Esophagus mucosa (tissue), 1 donor: ENCODE data around the gene STXBP2. TPM values are rescaled to one million over a fixed set of nuclear protein-coding genes. Genes with fewer than 3 reads are reported as not detected.

ENCODE experiments used
- ATAC-seq: fragments of 200-7000 bp; cut with Tn5 transposase; one replicate; pipeline ENCODE4 v1.9.1; 2020
- total RNA-seq: library from RNA; stranded (reverse); gene quantifications from one replicate; pipeline ENCODE4 v1.2.4, GENCODE V29; 2023
- donor health status: DM: yes; HTN: yes; CAD: no.

Gene STXBP2
- 62.7 TPM for total RNA-seq

DNA sequence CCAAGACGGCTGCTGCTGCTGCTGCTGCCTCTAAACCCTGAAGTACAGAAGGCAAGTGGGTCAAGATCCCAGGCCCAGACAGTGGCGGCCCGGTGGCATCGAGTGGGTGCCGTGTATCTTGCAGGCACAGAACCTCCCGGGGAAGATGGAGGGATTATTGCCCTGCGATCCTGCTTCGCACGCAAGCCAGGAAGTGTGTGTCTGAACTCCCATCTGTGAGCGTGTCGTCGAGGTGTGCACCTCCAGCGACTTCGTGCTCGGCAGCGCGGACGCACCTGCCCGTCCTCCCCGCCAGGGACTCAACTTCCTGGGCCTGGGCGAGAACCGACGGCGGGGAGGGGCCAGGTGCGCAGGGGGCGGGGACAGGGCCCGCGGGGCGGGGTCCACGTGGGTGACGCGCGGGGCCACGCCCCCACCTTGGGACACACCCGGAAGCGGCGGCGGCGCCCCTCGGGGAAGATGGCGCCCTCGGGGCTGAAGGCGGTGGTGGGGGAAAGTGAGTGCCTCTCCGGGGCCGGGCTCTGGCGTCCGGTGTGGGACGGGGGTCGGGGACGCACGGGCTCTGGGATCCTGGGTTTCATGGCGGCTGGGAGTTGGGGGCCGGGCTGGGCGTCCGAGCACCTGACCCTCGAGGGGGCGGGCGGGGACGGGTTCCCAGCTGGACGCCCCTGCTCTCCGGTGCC, at the start of gene STXBP2:
TSS of gene STXBP2 (plus strand) at position 420 of the 683 bp plus-strand sequence. CDS start at position 460, 40 bp downstream.
- peak; percentile 94 for ATAC-seq

- ATAC-seq, result no peak
Measured at GRCh38 chr19:7589822-7590221, 47.1 kb upstream of the STXBP2 start.

GRCh38 chr19:7590256-7590655, 46.7 kb upstream of the STXBP2 start:
- ATAC-seq, result peak; percentile 87

DNA sequence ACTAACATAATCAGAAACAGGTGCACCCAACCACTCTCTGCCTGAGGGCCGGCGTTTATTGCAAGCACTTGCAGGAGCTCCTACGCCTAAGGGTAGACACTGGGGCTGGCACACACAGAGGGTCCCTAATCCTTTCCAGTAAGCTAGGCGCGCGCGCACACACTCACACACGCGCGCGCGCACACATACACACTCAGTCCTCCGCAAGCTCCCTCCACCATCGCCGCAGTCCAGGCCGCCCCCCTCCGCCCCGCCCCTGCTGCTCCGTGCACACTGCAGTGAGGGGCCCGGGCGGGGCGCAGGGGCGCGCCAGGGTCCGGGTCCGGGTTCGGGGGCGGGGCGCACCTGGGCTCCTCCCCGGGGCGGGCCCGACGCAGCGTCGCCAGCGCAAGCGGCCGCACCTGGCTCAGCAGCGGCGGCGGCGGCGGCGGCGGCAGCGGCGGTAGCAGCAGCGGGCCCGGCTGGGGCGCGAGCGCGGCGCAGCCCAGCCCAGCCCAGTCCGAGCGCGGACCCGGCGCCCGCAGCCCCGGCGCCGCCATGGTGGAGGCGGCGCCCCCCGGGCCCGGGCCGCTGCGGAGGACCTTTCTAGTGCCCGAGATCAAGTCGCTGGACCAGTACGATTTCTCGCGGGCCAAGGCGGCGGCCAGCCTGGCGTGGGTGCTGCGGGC, 41.3 kb upstream of the STXBP2 start, which contains the start of gene CAMSAP3:
TSS of gene CAMSAP3 (plus strand) at position 398 of the 668 bp plus-strand sequence. CDS start at position 538, 140 bp downstream.
- peak; percentile 61 for ATAC-seq

DNA sequence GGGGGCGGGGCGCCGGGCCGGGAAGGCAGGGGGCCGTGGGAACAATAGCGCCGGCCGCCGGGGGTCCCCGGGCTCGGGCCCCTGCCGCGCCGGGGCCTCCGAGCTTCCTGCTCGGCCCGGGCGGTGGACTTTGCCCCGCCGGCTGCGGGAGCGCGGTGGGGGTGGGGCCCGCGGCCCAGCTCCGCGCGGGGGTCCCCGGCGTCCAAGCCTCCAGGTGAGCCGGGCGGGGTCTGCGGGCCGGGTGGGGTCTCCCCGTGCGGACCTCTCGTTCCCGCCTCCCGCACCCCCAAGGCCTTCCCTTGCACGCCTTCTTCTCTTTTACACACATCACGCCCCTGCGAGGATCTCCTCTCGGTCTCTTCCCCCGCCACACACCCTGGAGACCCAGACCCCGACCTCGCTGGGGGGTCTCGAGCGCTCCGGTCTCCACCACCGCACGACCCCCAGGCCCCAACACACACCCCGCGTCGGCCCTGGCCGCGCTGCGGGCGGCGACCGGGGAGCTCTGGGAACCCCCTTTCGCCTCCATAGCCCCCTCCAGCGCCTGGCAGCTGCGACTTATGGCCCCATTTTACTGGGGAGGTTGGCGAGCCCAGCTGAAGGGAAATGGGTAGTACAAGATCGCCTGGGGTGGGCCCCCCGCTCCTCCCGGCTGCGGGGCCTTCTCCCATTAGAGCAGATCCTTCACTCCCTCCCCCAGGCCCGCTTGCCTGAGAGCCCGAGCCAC, 40.5 kb upstream of the STXBP2 start:
- ATAC-seq, result peak; percentile 7

DNA sequence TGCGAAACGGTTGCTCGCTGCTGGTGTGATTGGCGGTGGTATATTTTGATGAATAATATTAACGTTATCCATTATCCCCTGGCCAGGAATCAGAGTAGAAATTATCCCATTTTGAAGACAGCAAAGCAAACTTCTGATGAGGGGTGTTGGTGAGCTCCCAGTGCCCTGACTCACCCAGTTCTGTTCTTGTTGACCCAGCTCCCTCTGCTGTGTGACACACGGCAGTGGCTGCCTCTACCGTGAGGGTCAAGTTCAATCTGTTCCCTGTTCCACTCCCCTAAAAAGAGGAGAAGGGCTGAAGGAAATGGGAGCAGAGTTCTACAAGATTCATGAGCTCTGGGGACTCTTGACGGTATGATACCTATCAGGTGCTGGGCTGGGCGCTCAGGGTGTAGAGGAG, 39.2 kb upstream of the STXBP2 start:
- ATAC-seq, result peak; percentile 39

GRCh38 chr19:7598180-7598579, 38.7 kb upstream of the STXBP2 start:
- ATAC-seq, result no peak

- no peak for ATAC-seq
Measured at GRCh38 chr19:7600721-7601120, 36.2 kb upstream of the STXBP2 start.

- peak; percentile 2 for ATAC-seq
Measured at GRCh38 chr19:7602240-7602934, 34.5 kb upstream of the STXBP2 start.

- ATAC-seq, result no peak
Measured at GRCh38 chr19:7602935-7603497, 33.9 kb upstream of the STXBP2 start.

- ATAC-seq, result no peak
Measured at GRCh38 chr19:7603919-7604318, 33.0 kb upstream of the STXBP2 start.

DNA sequence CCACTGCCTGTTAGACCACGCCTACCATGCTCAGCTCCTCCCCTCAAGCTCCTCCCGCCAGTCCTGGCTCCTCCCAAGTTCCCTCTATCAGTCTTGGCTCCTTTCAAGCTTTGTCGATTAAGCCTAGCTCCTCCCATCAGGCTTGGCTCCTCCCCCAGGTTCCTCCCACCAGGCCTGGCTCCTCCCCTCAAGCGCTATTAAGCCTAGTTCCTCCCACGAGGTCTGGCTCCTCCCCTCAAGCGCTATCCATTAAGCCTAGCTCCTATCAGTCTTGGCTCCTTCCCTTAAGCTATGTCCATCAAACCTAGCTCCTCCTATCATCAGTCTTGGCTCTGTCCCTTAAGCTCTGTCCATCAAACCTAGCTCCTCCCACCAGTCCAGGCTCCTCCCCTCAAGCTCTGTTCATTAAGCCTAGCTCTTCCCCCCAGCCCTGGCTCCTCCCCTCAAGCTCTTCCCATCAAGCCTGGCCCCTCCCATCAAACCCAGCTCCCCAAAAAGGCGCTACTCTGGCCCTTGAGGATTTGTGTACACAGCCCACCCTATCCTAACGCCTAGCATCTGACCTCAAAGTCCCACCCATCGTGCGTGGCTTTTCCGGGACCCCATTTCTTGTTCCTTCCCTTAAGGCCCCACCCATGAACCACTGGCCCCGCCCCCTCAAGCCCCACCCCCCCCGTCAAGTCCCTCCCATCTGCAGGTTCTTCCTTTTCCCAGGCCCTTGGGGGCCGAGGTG, 31.3 kb upstream of the STXBP2 start:
- ATAC-seq, result no peak

GRCh38 chr19:7606289-7606688, 30.6 kb upstream of the STXBP2 start:
- ATAC-seq, result no peak

- no peak for ATAC-seq
Measured at GRCh38 chr19:7607212-7607873, 29.6 kb upstream of the STXBP2 start.

DNA sequence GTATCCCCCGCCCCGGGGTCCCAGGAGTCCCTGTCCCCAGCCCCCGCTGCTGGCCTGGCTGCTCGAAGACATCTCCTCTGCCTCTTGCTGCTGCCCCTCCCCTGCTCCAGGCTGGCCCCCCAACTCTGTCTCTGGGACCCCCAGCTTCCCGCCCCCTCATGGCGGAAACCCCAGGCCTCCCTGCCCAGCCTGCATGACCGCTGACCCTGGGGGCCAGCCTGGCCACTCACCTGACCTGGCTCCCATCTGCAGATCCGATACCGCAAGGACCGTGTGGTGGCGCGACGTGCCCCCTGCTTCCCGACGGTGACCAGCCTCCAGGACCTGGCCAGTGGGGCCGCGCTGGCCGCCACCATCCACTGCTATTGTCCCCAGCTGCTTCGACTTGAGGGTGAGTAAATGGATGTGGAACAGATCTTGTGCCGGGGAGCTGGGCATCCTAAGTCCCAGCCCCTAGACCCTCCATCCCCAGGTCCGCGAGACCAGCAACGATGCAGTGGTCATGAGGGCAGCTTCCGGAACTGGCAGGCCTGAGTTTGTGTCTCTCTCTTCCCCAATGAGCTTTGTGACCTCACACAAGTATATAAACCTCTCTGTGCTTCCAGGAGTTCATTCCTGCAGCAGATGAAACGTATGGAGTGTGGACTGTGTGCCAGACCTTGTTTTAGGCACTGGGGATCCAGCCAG, 28.9 kb upstream of the STXBP2 start:
- no peak for ATAC-seq

DNA sequence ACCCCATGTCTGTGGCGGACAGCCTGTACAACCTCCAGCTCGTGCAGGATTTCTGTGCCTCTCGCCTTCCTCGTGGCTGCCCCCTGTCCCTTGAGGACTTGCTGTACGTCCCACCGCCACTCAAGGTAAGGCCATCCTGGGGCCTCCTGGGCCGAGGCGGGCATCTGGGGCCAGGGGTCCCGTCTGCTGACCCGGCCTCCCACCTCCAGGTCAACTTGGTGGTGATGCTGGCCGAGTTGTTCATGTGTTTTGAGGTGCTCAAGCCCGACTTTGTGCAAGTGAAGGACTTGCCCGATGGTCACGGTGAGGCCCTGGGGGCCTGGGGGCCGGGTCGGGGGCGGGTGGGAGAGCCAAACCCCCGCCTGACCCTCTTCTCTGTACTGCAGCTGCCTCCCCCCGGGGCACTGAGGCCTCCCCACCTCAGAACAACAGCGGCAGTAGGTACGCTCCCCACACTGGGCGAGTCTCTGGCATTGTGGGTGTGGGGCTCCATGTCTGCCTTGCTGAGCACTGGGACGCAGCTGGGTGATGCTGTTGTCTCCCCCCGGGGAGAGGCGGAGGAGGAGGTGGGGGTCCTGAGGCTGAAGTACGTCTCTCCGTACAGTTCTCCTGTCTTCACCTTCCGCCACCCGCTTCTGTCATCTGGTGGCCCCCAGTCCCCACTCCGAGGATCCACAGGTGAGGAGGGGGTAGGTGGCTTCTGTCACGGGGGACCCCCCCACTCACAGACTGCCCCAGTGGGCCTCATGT, 26.2 kb upstream of the STXBP2 start:
- no peak for ATAC-seq

DNA sequence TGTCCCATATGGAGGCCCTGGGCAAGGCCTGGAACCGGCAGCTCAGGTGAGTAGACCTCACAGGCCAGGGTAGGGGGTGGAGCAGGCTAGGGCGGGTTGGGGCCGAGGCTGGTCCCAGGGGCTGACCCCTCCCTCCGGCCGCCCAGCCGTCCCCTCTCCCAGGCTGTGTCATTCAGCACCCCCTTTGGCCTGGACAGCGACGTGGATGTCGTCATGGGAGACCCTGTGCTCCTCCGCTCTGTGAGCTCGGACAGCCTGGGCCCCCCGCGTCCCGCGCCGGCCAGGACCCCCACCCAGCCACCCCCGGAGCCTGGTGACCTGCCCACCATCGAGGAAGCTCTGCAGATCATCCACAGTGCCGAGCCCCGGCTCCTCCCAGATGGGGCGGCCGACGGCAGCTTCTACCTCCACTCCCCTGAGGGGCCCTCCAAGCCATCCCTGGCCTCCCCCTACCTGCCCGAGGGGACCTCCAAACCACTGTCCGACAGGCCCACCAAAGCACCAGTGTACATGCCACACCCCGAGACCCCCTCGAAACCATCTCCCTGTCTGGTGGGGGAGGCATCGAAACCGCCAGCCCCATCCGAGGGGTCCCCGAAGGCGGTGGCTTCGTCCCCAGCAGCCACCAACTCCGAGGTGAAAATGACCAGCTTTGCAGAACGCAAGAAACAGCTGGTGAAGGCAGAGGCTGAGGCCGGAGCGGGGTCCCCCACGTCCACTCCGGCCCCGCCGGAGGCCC, 25.2 kb upstream of the STXBP2 start:
- ATAC-seq, result peak; percentile 4

DNA sequence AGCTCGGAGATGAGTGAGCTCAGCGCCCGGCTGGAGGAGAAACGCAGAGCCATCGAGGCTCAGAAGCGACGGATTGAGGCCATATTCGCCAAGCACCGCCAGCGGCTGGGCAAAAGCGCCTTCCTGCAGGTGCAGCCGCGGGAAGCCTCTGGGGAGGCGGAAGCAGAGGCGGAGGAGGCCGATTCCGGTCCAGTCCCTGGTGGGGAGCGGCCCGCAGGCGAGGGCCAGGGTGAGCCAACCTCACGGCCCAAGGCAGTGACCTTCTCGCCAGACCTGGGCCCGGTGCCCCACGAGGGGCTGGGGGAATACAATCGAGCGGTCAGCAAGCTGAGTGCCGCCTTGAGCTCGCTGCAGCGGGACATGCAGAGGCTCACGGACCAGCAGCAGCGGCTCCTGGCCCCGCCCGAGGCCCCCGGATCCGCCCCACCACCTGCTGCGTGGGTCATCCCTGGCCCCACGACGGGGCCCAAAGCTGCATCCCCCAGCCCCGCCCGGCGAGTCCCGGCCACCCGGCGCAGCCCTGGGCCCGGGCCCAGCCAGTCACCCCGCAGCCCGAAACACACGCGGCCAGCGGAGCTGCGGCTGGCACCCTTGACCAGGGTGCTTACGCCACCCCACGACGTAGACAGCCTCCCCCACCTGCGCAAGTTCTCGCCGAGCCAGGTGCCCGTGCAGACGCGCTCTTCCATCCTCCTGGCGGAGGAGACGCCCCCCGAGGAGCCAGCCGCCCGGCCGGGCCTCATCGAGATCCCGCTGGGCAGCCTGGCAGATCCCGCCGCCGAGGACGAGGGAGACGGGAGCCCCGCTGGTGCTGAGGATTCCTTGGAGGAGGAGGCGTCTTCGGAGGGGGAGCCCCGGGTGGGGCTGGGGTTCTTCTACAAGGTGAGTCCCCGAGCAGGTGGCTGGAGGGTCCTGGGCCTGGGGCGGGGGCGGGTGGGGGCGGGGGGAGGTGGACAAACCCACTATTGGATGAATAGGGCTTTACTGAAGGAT, 24.3 kb upstream of the STXBP2 start:
- no peak for ATAC-seq
